CD4-positive, alpha-beta T cell treated with Interleukin-4 for 1 hour (primary cell): Measurements from ENCODE around the gene FKBP5.
A peak's percentile ranks its signal among the peaks of the same experiment; 100 is the strongest.

Experiments
- DNase-seq, 2 donors: peaks; one replicate each; pipeline ENCODE4 v3.0.0-alpha.2; 2020 to 2022

The FKBP5 gene

GRCh38 chr6:35662999-35663398 is 25.7 kb downstream of the FKBP5 start:
- DNase-seq: no peak

- DNase-seq: no peak
These were observed 33.8 kb downstream of the FKBP5 start for GRCh38 chr6:35654883-35655282.

- DNase-seq: no peak
These were observed 37.5 kb downstream of the FKBP5 start for GRCh38 chr6:35651244-35651643.

GRCh38 chr6:35650015-35650414 is 38.7 kb downstream of the FKBP5 start:
- DNase-seq: no peak

- DNase-seq: no peak
These were observed 40.5 kb downstream of the FKBP5 start for GRCh38 chr6:35648203-35648602.

- DNase-seq: no peak
These were observed 41.3 kb downstream of the FKBP5 start for GRCh38 chr6:35647400-35647799.

GRCh38 chr6:35643162-35643535 is 45.6 kb downstream of the FKBP5 start:
- DNase-seq: no peak

GRCh38 chr6:35642471-35643161 is 46.1 kb downstream of the FKBP5 start:
- peak in 1 of 2 donors; percentile 21 for DNase-seq

GRCh38 chr6:35640017-35640664 is 48.6 kb downstream of the FKBP5 start:
- DNase-seq: no peak

- DNase-seq: no peak
These were observed 50.0 kb downstream of the FKBP5 start for GRCh38 chr6:35638679-35639078.

GRCh38 chr6:35637911-35638310 is 50.8 kb downstream of the FKBP5 start:
- DNase-seq: no peak

GRCh38 chr6:35635601-35636597 is 52.8 kb downstream of the FKBP5 start:
- DNase-seq: no peak

GRCh38 chr6:35634316-35634715 is 54.4 kb downstream of the FKBP5 start:
- DNase-seq: no peak

- DNase-seq: no peak
These were observed 55.1 kb downstream of the FKBP5 start for GRCh38 chr6:35633579-35634089.

- DNase-seq: no peak
These were observed 58.8 kb downstream of the FKBP5 start for GRCh38 chr6:35629876-35630378.

GRCh38 chr6:35626401-35626800 is 62.3 kb downstream of the FKBP5 start:
- no peak for DNase-seq

- peak in 1 of 2 donors; percentile 63 for DNase-seq
These were observed 64.2 kb downstream of the FKBP5 start for GRCh38 chr6:35624341-35625070.

GRCh38 chr6:35622283-35622682 is 66.4 kb downstream of the FKBP5 start:
- no peak for DNase-seq

- no peak for DNase-seq
These were observed 68.0 kb downstream of the FKBP5 start for GRCh38 chr6:35620706-35621105.

- no peak for DNase-seq
These were observed 75.0 kb downstream of the FKBP5 start for GRCh38 chr6:35613762-35614161.

GRCh38 chr6:35611240-35611639 is 77.5 kb downstream of the FKBP5 start:
- DNase-seq: peak; percentile 19 to 56

GRCh38 chr6:35610830-35611229 is 77.9 kb downstream of the FKBP5 start:
- no peak for DNase-seq
